ENCODE measurements around the gene PACSIN3. TPM values are rescaled to one million over a fixed set of nuclear protein-coding genes. Genes with fewer than 3 reads are reported as not detected.
"Not testable (repeated sequence)": the region's sequence is repeated elsewhere in the genome, so short reads cannot be mapped to it uniquely, and the experiment has no call there.

PACSIN3 gene
- polyA plus RNA-seq, 1 donor = 27.6 TPM

GRCh38 chr11:47198161-47198560 lies 11.9 kb upstream of the PACSIN3 start:
- DNase-seq = not testable (repeated sequence)

- no peak for DNase-seq
Measured at GRCh38 chr11:47192111-47192510, 5.9 kb upstream of the PACSIN3 start.

GRCh38 chr11:47191137-47191536 lies 4.9 kb upstream of the PACSIN3 start:
- DNase-seq = not testable (repeated sequence)

GRCh38 chr11:47189100-47189834 lies 3.0 kb upstream of the PACSIN3 start:
- no peak for DNase-seq

GRCh38 chr11:47188259-47188658 lies 2.0 kb upstream of the PACSIN3 start:
- DNase-seq = peak; percentile 37

- DNase-seq = no peak
Measured at GRCh38 chr11:47187723-47188122, 1.5 kb upstream of the PACSIN3 start.

- peak; percentile 50 for DNase-seq
Measured at GRCh38 chr11:47186700-47187695, 764 bp upstream of the PACSIN3 start.

- DNase-seq = peak; percentile 46
Measured at GRCh38 chr11:47185305-47186075, 744 bp downstream of the PACSIN3 start.

GRCh38 chr11:47184711-47185304 lies 1.4 kb downstream of the PACSIN3 start:
- DNase-seq = no peak

GRCh38 chr11:47183969-47184368 lies 2.3 kb downstream of the PACSIN3 start:
- DNase-seq = no peak

GRCh38 chr11:47183031-47183856 lies 3.0 kb downstream of the PACSIN3 start:
- no peak for DNase-seq

- DNase-seq = no peak
Measured at GRCh38 chr11:47182380-47182779, 3.9 kb downstream of the PACSIN3 start.

GRCh38 chr11:47181271-47181670 lies 5.0 kb downstream of the PACSIN3 start:
- DNase-seq = no peak

GRCh38 chr11:47180006-47180787 lies 6.0 kb downstream of the PACSIN3 start:
- DNase-seq = no peak

GRCh38 chr11:47179655-47179991 lies 6.6 kb downstream of the PACSIN3 start:
- no peak for DNase-seq

- no peak for DNase-seq
Measured at GRCh38 chr11:47178737-47179654, 7.2 kb downstream of the PACSIN3 start.

- no peak for DNase-seq
Measured at GRCh38 chr11:47178316-47178715, 7.9 kb downstream of the PACSIN3 start.

GRCh38 chr11:47177846-47178245 lies 8.4 kb downstream of the PACSIN3 start:
- DNase-seq = no peak

GRCh38 chr11:47177229-47177845 lies 8.9 kb downstream of the PACSIN3 start:
- DNase-seq = peak; percentile 81

All from left kidney (tissue), 2 donors.